Activated B cell treated with CpG ODN at 0.5 μM for 24 hours (primary cell): Measurements from ENCODE around the gene DEK. TPM values are rescaled to one million over a fixed set of nuclear protein-coding genes. Genes with fewer than 3 reads are reported as not detected.

Source experiments
- ATAC-seq: fragments of 200-7000 bp; cut with Tn5 transposase; one replicate; pipeline ENCODE4 v1.10.0; 2021; ENCODE audit warnings: low read depth, mild to moderate bottlenecking, moderate library complexity
- CTCF ChIA-PET: fragments of 350-600 bp; sonication (Branson Sonifier 250); formaldehyde crosslinking; loops from one replicate; lab custom pipeline; 2021; ENCODE audit warnings: antibody characterized with exemption; lab: Charles Lee
- POLR2A ChIA-PET: fragments of 350-600 bp; sonication (Branson Sonifier 250); formaldehyde crosslinking; loops from one replicate; lab custom pipeline; 2021; ENCODE audit warnings: antibody characterized with exemption; lab: Charles Lee
- DNase-seq: peaks from one replicate; pipeline ENCODE4 v3.0.0; 2022
- H3K27ac Mint-ChIP-seq: one replicate; pipeline ENCODE4 v1.8.0; 2020; ENCODE audit warnings: mixed read lengths
- H3K27me3 Mint-ChIP-seq: one replicate; pipeline ENCODE4 v1.8.0; 2021; ENCODE audit warnings: mixed read lengths
- H3K36me3 Mint-ChIP-seq: one replicate; pipeline ENCODE4 v1.8.0; 2021; ENCODE audit warnings: low read depth, mixed read lengths
- H3K4me1 Mint-ChIP-seq: one replicate; pipeline ENCODE4 v1.8.0; 2021; ENCODE audit warnings: mixed read lengths
- H3K4me3 Mint-ChIP-seq: one replicate; pipeline ENCODE4 v1.8.0; 2020; ENCODE audit warnings: mild to moderate bottlenecking, mixed read lengths
- H3K9me3 Mint-ChIP-seq: one replicate; pipeline ENCODE4 v1.8.0; 2020; ENCODE audit warnings: mixed read lengths
- intact Hi-C: fragments of 100-400 bp; cut with micrococcal nuclease; formaldehyde crosslinking; loops from one replicate; pipeline ENCODE4 v1.15.1; 2024
- total RNA-seq: library from RNA; stranded (reverse); gene quantifications from 2 replicates; pipeline ENCODE4 v1.2.3, GENCODE V29; 2022
- TF ChIP-seq, protein P1 (sequence below): fragments of 200-600 bp; IDR thresholded peaks from one replicate; pipeline ENCODE4 v1.8.0; 2022; ENCODE audit warnings: antibody characterized with exemption, mild to moderate bottlenecking

The DEK gene
- total RNA-seq, 1 donor from 2014 or later = 80.8 TPM

GRCh38 chr6:18187701-18188100, 76.6 kb downstream of the DEK start:
- no peaks in the 10 kb centered on the region for H3K9me3 Mint-ChIP-seq
- peaks cover 18% of the 10 kb centered on the region for H3K4me1 Mint-ChIP-seq
- ChIA-PET CTCF (no interaction called here), POLR2A (interaction anchor here (0.8 kb wide), 1 partner anchor 12 kb away, joined by 5 read pairs; no protein-coding TSS in a partner anchor)
- no peak for DNase-seq
- TF ChIP-seq, protein P1, sequence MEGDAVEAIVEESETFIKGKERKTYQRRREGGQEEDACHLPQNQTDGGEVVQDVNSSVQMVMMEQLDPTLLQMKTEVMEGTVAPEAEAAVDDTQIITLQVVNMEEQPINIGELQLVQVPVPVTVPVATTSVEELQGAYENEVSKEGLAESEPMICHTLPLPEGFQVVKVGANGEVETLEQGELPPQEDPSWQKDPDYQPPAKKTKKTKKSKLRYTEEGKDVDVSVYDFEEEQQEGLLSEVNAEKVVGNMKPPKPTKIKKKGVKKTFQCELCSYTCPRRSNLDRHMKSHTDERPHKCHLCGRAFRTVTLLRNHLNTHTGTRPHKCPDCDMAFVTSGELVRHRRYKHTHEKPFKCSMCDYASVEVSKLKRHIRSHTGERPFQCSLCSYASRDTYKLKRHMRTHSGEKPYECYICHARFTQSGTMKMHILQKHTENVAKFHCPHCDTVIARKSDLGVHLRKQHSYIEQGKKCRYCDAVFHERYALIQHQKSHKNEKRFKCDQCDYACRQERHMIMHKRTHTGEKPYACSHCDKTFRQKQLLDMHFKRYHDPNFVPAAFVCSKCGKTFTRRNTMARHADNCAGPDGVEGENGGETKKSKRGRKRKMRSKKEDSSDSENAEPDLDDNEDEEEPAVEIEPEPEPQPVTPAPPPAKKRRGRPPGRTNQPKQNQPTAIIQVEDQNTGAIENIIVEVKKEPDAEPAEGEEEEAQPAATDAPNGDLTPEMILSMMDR = no peak
- no peak for ATAC-seq
- intact Hi-C loops = no loop called here
- H3K4me3 Mint-ChIP-seq = no peak overlapping the region
- no peak overlapping the region for H3K27ac Mint-ChIP-seq
- no peaks in the 10 kb centered on the region for H3K27me3 Mint-ChIP-seq
- H3K36me3 Mint-ChIP-seq = peaks cover 61% of the 10 kb centered on the region

- Mint-ChIP-seq H3K9me3 (no peaks in the 10 kb centered on the region), H3K36me3 (peaks cover 62% of the 10 kb centered on the region), H3K4me1 (peaks cover 18% of the 10 kb centered on the region), H3K27me3 (no peaks in the 10 kb centered on the region), H3K4me3 (peak overlapping the region; percentile 41), H3K27ac (peak overlapping the region; percentile 60)
- TF ChIP-seq, protein P1 = no peak
- ChIA-PET POLR2A (interaction anchor here (0.8 kb wide), 1 partner anchor 13 kb away, joined by 5 read pairs; no protein-coding TSS in a partner anchor), CTCF (no interaction called here)
- ATAC-seq = peak; percentile 72
- no peak for DNase-seq
- intact Hi-C loops = no loop called here
Observed at GRCh38 chr6:18186540-18187250, 77.6 kb downstream of the DEK start.

DNA sequence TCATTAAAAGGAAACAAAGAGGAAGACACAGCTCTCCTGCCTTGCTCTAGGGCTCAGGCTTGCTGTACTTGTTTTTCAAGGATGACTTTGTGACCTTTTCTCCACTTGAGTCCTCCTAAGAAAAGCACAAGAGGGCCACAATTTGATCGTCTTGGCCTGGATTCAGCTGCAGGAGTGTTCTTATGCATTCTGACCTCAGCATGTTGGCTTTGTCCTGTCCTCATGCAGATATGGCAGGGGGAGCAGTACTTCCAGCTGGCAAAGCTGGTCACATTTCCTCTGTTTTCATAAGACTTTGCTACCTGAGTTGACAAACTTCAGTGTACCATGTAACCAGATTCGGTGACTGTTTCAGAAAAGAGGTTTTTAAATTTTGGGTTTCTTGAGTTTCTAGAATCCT, 78.3 kb downstream of the DEK start:
- DNase-seq (no peak), ATAC-seq (peak; percentile 47)
- H3K9me3 Mint-ChIP-seq = no peaks in the 10 kb centered on the region
- H3K4me3 Mint-ChIP-seq = no peak overlapping the region
- POLR2A ChIA-PET = no interaction called here
- CTCF ChIA-PET = no interaction called here
- H3K4me1 Mint-ChIP-seq = peaks cover 18% of the 10 kb centered on the region
- intact Hi-C loops = no loop called here
- TF ChIP-seq, protein P1 = no peak
- H3K27ac Mint-ChIP-seq = peak overlapping the region; percentile 60
- peaks cover 61% of the 10 kb centered on the region for H3K36me3 Mint-ChIP-seq
- no peaks in the 10 kb centered on the region for H3K27me3 Mint-ChIP-seq

- intact Hi-C loops = no loop called here
- DNase-seq (no peak), ATAC-seq (no peak)
- POLR2A ChIA-PET = no interaction called here
- CTCF ChIA-PET = no interaction called here
- Mint-ChIP-seq H3K4me1 (peaks cover 22% of the 10 kb centered on the region), H3K9me3 (no peaks in the 10 kb centered on the region), H3K27ac (no peak overlapping the region), H3K36me3 (peaks cover 63% of the 10 kb centered on the region), H3K4me3 (no peak overlapping the region), H3K27me3 (no peaks in the 10 kb centered on the region)
- TF ChIP-seq, protein P1 = no peak
Observed at GRCh38 chr6:18185624-18186023, 78.7 kb downstream of the DEK start.

- intact Hi-C loops = no loop called here
Observed at GRCh38 chr6:18183766-18184165, 80.6 kb downstream of the DEK start.

More at GRCh38 chr6:18183766-18184165, 80.6 kb downstream of the DEK start:
- POLR2A ChIA-PET = no interaction called here
- DNase-seq (no peak), ATAC-seq (no peak)
- Mint-ChIP-seq H3K4me1 (peaks cover 36% of the 10 kb centered on the region), H3K9me3 (no peaks in the 10 kb centered on the region), H3K27ac (no peak overlapping the region), H3K36me3 (peaks cover 70% of the 10 kb centered on the region), H3K27me3 (no peaks in the 10 kb centered on the region), H3K4me3 (no peak overlapping the region)
- TF ChIP-seq, protein P1 = no peak
- CTCF ChIA-PET = no interaction called here
